Neural crest cell (in vitro differentiated cells): ENCODE measurements around the gene MAPRE2. TPM values are rescaled to one million over a fixed set of nuclear protein-coding genes. Genes with fewer than 3 reads are reported as not detected.

Experiments used
- DNase-seq: peaks from one replicate; pipeline ENCODE4 v3.0.0; 2021; ENCODE audit warnings: low read depth, mixed read lengths, low spot score
- H3K27ac Mint-ChIP-seq: one replicate; pipeline ENCODE4 v1.8.0; 2021; ENCODE audit warnings: mild to moderate bottlenecking, mixed read lengths; ENCODE audit not compliant: unreplicated experiment
- H3K27me3 Mint-ChIP-seq: 2 replicates; pipeline ENCODE4 v1.8.0; 2021; ENCODE audit warnings: low read depth, mild to moderate bottlenecking, mixed read lengths
- H3K36me3 Mint-ChIP-seq: 2 replicates; pipeline ENCODE4 v1.8.0; 2021; ENCODE audit warnings: low read depth, mild to moderate bottlenecking, mixed read lengths
- H3K4me1 Mint-ChIP-seq: 2 replicates; pipeline ENCODE4 v1.8.0; 2021; ENCODE audit warnings: mixed read lengths
- H3K4me3 Mint-ChIP-seq: one replicate; pipeline ENCODE4 v1.8.0; 2021; ENCODE audit warnings: mild to moderate bottlenecking, mixed read lengths
- H3K9me3 Mint-ChIP-seq: 2 replicates; pipeline ENCODE4 v1.8.0; 2021; ENCODE audit warnings: mixed read lengths
- total RNA-seq: library from RNA; stranded (reverse); gene quantifications from 2 replicates; pipeline ENCODE4 v1.2.1, GENCODE V29; 2021
- TF ChIP-seq, protein P1 (sequence below): fragments of 200-600 bp; sonication (generic); conservative IDR thresholded peaks from 2 replicates; pipeline ENCODE4 v1.5.0; 2021; ENCODE audit warnings: antibody characterized with exemption, mild to moderate bottlenecking

Gene MAPRE2
- total RNA-seq, 1 donor from 2014 or later = 35.5 TPM

DNA sequence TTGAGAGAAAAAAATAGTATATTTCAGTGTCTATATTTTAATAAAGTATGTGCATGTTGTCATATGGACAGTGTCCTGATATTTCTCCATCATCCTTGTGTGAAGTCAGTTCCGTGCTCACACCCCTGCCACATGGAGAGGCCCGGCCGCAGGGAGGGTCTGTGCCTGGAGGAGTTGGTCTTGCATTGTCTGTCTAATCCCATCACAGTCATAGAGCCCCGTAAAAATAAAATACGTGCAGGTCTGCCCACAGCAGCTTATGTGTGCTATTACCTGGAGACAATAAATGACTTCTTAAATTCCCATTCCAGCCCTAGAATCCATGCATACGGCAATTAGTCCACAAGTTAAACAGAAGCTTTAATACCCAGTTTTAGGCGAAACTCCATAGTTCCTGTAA is 20.1 kb downstream of the MAPRE2 start:
- no peaks in the 10 kb centered on the region for H3K9me3 Mint-ChIP-seq
- peaks cover 7% of the 10 kb centered on the region for H3K27me3 Mint-ChIP-seq
- peaks cover 29% of the 10 kb centered on the region for H3K4me1 Mint-ChIP-seq
- no peak overlapping the region for H3K4me3 Mint-ChIP-seq
- TF ChIP-seq, protein P1, sequence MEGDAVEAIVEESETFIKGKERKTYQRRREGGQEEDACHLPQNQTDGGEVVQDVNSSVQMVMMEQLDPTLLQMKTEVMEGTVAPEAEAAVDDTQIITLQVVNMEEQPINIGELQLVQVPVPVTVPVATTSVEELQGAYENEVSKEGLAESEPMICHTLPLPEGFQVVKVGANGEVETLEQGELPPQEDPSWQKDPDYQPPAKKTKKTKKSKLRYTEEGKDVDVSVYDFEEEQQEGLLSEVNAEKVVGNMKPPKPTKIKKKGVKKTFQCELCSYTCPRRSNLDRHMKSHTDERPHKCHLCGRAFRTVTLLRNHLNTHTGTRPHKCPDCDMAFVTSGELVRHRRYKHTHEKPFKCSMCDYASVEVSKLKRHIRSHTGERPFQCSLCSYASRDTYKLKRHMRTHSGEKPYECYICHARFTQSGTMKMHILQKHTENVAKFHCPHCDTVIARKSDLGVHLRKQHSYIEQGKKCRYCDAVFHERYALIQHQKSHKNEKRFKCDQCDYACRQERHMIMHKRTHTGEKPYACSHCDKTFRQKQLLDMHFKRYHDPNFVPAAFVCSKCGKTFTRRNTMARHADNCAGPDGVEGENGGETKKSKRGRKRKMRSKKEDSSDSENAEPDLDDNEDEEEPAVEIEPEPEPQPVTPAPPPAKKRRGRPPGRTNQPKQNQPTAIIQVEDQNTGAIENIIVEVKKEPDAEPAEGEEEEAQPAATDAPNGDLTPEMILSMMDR = no peak
- no peak overlapping the region for H3K27ac Mint-ChIP-seq
- no peak for DNase-seq
- H3K36me3 Mint-ChIP-seq = no peaks in the 10 kb centered on the region

DNA sequence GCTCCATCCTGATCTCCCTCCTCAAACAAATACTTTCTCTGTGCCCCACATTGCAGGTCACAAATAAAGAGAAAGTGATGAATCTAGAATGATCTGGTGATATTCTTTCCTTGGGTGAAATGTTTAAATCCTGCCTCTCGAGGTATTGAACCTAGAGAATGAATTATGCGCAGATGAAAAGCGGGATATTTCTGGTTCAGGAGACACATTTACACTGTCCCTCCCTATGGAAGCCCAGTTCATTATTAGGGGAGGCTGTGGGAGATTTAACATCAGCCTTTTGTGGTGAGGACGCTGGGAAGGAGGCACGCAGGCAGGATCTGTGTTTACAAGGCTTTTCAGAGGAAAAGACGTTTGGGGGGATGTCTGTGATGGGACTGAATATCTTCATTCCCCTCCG is 20.6 kb downstream of the MAPRE2 start:
- Mint-ChIP-seq H3K4me1 (peaks cover 29% of the 10 kb centered on the region), H3K27ac (no peak overlapping the region), H3K27me3 (peaks cover 7% of the 10 kb centered on the region), H3K9me3 (no peaks in the 10 kb centered on the region), H3K36me3 (no peaks in the 10 kb centered on the region), H3K4me3 (no peak overlapping the region)
- no peak for DNase-seq
- TF ChIP-seq, protein P1 = no peak

DNA sequence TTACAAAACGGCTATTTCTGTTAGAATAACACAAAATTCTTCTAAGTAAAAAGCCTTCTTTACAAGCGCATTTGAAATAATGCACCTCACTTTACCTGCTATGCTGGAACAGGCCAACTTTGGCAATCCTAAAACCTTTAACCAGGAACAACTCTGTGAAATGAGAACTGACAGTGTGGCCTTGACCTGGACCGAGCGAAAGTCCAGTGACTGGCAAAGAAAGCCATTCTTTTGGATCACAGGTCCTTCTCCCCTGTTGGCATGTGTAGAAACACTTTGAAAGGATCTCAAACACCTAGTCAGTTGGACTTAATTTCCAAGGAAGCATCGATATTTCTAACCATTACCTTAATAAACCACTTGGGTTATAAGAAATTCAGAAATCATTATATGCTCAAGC is 21.2 kb downstream of the MAPRE2 start:
- TF ChIP-seq, protein P1 = no peak
- H3K27me3 Mint-ChIP-seq = peaks cover 5% of the 10 kb centered on the region
- H3K27ac Mint-ChIP-seq = no peak overlapping the region
- H3K9me3 Mint-ChIP-seq = no peaks in the 10 kb centered on the region
- peaks cover 29% of the 10 kb centered on the region for H3K4me1 Mint-ChIP-seq
- DNase-seq = no peak
- no peaks in the 10 kb centered on the region for H3K36me3 Mint-ChIP-seq
- no peak overlapping the region for H3K4me3 Mint-ChIP-seq

DNA sequence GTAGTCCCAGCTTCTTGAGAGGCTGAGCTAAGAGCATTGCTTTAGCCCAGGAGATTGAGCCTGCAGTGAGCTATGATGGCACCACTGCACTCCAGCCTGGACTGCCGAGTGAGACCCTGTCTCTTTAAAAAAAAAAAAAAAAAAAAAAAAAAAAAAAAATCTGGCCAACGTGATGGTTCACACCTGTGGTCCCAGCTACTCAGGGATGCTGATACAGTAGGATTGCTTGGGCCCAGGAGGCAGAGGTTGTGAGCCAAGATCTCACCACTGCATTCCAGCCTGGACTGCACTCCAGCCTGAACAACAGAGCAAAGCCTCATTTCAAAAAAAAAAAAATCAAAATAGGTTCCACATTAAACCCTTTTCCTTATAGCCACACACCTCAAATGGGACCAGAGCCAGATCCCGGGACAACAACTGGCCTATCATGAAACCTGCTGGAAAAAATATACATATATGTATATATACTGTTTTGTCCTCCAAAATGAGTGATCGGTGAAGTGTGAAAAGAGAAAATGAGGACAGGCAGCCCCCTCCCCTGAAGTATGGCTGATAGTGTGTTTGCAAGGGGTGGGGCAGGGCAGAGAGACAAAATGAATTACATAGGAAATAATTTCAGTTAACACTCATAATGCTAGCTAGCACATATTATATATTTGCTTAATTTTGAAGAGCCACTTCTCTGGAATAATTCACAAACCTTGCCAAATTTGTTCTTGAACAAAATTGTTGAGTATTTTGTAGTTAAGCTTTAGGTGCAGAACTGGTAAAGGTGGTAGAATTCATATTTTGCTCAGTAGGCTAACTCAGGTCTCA is 22.9 kb downstream of the MAPRE2 start:
- Mint-ChIP-seq H3K36me3 (no peaks in the 10 kb centered on the region), H3K27me3 (peaks cover 5% of the 10 kb centered on the region), H3K4me1 (peaks cover 29% of the 10 kb centered on the region), H3K27ac (no peak overlapping the region), H3K9me3 (no peaks in the 10 kb centered on the region), H3K4me3 (no peak overlapping the region)
- no peak for DNase-seq
- TF ChIP-seq, protein P1 = no peak

DNA sequence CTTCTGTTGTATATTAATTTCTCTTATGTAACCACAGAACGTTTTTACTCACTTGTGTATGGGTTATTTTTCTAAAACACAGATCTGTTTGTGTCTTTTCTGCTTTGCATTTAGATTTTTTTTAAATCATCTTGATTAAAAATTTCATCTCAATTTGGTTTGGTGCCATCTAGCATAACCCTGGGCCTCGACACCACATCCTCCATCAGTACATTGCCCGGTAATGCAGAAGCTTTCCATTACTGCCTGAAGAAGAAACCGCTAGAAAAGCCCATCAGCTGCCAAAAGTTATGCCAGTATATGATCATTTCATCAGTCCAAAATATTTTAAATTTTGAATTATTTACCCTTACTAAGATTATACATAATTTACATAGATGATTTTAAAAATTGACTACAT is 26.2 kb downstream of the MAPRE2 start:
- Mint-ChIP-seq H3K4me1 (peaks cover 5% of the 10 kb centered on the region), H3K4me3 (no peak overlapping the region), H3K27me3 (no peaks in the 10 kb centered on the region), H3K36me3 (peaks cover 5% of the 10 kb centered on the region), H3K27ac (no peak overlapping the region), H3K9me3 (no peaks in the 10 kb centered on the region)
- no peak for DNase-seq
- TF ChIP-seq, protein P1 = no peak
